Neural progenitor cell (in vitro differentiated cells): ENCODE results near the gene RGL4.
"Not testable (repeated sequence)": the region's sequence is repeated elsewhere in the genome, so short reads cannot be mapped to it uniquely, and the experiment has no call there.

Experiments used
- EZH2 ChIP-seq: fragments of 200-600 bp; sonication (generic); IDR thresholded peaks from 2 replicates; pipeline ENCODE4 v1.6.1; 2017; ENCODE audit warnings: antibody characterized with exemption, mild to moderate bottlenecking, moderate library complexity
- TF ChIP-seq, protein P1 (sequence below): fragments of 200-600 bp; sonication (generic); IDR thresholded peaks from 2 replicates; pipeline ENCODE4 v1.5.1; 2017; ENCODE audit warnings: antibody characterized with exemption, mild to moderate bottlenecking

DNA sequence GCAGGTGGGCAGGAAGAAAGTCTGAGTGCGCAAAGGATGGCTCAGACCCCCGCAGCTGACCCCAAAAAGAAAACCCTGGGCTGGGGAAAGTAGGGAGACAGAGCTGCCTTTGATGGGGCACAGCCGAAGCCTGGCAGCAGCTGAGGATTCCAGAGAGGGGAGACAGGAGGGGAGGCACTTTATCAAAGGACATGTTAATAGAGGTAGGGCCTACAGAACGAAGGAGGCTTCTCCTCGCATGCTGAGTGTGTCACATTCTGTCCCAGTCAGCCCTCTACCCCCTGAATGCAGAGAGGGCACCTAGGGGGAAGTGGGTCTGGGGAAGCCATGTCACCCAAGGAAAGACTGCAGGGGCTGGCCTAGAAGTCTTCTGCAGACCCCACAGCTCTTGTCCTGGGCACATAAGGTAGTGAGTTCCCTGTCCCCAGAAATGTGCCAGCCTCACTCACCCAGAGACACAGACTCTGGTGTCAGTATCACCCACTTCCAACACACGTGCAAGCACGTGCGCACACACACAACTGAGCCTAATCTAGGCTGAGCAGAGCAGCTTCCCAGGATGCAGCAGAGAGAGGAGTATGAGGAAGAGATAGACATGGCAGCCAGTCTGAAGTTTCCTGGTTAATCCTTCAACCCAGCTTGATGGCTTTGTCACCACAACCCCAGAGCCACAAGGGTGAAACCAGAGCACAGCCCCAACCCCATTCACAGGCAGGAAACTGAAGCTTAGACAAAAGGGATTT, 18.3 kb upstream of the RGL4 start:
- TF ChIP-seq, protein P1, sequence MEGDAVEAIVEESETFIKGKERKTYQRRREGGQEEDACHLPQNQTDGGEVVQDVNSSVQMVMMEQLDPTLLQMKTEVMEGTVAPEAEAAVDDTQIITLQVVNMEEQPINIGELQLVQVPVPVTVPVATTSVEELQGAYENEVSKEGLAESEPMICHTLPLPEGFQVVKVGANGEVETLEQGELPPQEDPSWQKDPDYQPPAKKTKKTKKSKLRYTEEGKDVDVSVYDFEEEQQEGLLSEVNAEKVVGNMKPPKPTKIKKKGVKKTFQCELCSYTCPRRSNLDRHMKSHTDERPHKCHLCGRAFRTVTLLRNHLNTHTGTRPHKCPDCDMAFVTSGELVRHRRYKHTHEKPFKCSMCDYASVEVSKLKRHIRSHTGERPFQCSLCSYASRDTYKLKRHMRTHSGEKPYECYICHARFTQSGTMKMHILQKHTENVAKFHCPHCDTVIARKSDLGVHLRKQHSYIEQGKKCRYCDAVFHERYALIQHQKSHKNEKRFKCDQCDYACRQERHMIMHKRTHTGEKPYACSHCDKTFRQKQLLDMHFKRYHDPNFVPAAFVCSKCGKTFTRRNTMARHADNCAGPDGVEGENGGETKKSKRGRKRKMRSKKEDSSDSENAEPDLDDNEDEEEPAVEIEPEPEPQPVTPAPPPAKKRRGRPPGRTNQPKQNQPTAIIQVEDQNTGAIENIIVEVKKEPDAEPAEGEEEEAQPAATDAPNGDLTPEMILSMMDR = not testable (repeated sequence)
- not testable (repeated sequence) for TF ChIP-seq EZH2
